ENCODE measurements around the gene CXCR1. TPM values are rescaled to one million over a fixed set of nuclear protein-coding genes. Genes with fewer than 3 reads are reported as not detected.

CXCR1 gene
- total RNA-seq, 4 donors from 2014 or later: 0.21 to 0.66 TPM; not detected in 2

DNA sequence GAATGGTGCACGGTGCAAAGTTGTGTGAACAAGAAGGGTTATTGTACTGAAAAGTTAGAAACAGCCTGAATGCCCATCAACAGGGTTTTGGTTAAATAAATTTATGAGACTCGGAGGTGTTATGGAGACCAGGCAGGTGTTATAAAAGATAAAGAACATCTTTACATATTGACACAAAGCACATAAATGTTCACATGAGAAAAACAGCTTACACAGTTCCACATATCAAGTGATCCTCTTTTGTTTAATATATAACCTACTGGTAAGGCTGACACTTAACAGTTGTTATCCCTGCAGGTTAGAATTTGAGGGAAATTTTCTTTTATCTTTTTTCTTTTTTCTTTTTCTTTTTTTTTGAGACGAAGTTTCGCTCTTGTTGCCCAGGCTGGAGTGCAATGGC, 30.2 kb upstream of the CXCR1 start:
- no peaks in the 10 kb centered on the region for H3K27me3 ChIP-seq
- H3K9me3 ChIP-seq: no peaks in the 10 kb centered on the region
- WGBS, 2 donors: 77% methylated on average over 4 of the region's 4 CpGs
- H3K36me3 ChIP-seq: no peaks in the 10 kb centered on the region
- no peak overlapping the region for H3K27ac ChIP-seq
- TF ChIP-seq, protein P1, sequence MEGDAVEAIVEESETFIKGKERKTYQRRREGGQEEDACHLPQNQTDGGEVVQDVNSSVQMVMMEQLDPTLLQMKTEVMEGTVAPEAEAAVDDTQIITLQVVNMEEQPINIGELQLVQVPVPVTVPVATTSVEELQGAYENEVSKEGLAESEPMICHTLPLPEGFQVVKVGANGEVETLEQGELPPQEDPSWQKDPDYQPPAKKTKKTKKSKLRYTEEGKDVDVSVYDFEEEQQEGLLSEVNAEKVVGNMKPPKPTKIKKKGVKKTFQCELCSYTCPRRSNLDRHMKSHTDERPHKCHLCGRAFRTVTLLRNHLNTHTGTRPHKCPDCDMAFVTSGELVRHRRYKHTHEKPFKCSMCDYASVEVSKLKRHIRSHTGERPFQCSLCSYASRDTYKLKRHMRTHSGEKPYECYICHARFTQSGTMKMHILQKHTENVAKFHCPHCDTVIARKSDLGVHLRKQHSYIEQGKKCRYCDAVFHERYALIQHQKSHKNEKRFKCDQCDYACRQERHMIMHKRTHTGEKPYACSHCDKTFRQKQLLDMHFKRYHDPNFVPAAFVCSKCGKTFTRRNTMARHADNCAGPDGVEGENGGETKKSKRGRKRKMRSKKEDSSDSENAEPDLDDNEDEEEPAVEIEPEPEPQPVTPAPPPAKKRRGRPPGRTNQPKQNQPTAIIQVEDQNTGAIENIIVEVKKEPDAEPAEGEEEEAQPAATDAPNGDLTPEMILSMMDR (IDR thresholded peaks at IDR 0.05): no peak
- no peak for TF ChIP-seq POLR2A (IDR thresholded peaks at IDR 0.05)
- TF ChIP-seq EP300 (IDR thresholded peaks at IDR 0.05): no peak
- no peaks in the 10 kb centered on the region for H3K4me1 ChIP-seq
- DNase-seq (ENCODE audit: low spot score in 2 of 2): no peak
- H3K4me3 ChIP-seq: no peak overlapping the region

DNA sequence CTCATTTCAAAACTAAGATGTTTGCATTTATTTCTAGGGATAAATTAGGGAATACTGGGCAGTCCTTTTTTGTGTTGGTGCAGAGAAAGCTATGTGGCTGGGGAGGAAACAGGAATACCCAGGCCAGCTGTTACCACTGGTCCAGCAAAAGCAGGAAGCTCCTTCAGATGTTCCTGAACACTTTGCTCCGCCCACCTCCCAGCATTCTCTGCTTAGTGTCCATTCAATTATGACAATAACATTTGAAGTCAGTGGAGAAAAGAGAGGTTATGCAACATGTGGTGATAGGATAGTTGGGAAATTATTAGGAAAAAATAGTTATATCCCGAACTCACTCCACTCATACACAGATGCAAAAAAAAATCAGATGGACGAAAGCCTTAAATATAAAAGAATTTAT, 28.1 kb upstream of the CXCR1 start:
- WGBS, 2 donors: 77 to 80% methylated on average over 3 of the region's 3 CpGs
- no peaks in the 10 kb centered on the region for H3K27me3 ChIP-seq
- H3K27ac ChIP-seq: no peak overlapping the region
- no peak for DNase-seq (ENCODE audit: low spot score in 2 of 2)
- H3K9me3 ChIP-seq: no peaks in the 10 kb centered on the region
- H3K36me3 ChIP-seq: no peaks in the 10 kb centered on the region
- H3K4me3 ChIP-seq: no peak overlapping the region
- no peak for TF ChIP-seq POLR2A (IDR thresholded peaks at IDR 0.05)
- no peak for TF ChIP-seq EP300 (IDR thresholded peaks at IDR 0.05)
- TF ChIP-seq, protein P1 (IDR thresholded peaks at IDR 0.05): no peak
- no peaks in the 10 kb centered on the region for H3K4me1 ChIP-seq

DNA sequence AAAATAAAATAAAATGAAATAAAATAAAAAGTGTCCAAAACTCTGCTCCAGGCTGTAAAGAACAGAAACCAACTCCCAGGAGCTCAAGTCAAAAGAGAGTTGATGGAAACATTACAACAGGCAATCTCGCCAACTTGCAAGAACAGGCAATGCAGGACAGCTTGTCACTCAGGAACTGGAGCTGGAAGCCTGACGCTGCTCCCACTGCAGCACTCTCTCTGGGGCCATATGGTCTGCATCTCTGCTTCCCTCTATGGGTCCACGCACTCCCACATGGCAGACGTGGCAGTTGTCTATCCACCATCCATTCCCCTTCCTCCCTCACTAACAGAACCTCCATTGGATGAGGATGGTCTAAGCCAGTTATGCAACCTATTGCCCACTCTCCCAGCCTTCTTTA, 26.9 kb upstream of the CXCR1 start:
- DNase-seq (ENCODE audit: low spot score in 2 of 2): no peak
- H3K9me3 ChIP-seq: no peaks in the 10 kb centered on the region
- H3K27ac ChIP-seq: no peak overlapping the region
- H3K4me1 ChIP-seq: no peaks in the 10 kb centered on the region
- 76 to 87% methylated on average over 4 of the region's 4 CpGs for WGBS, 2 donors
- H3K4me3 ChIP-seq: no peak overlapping the region
- no peaks in the 10 kb centered on the region for H3K36me3 ChIP-seq
- H3K27me3 ChIP-seq: no peaks in the 10 kb centered on the region
- TF ChIP-seq, protein P1 (IDR thresholded peaks at IDR 0.05): no peak
- no peak for TF ChIP-seq EP300 (IDR thresholded peaks at IDR 0.05)
- TF ChIP-seq POLR2A (IDR thresholded peaks at IDR 0.05): no peak

DNA sequence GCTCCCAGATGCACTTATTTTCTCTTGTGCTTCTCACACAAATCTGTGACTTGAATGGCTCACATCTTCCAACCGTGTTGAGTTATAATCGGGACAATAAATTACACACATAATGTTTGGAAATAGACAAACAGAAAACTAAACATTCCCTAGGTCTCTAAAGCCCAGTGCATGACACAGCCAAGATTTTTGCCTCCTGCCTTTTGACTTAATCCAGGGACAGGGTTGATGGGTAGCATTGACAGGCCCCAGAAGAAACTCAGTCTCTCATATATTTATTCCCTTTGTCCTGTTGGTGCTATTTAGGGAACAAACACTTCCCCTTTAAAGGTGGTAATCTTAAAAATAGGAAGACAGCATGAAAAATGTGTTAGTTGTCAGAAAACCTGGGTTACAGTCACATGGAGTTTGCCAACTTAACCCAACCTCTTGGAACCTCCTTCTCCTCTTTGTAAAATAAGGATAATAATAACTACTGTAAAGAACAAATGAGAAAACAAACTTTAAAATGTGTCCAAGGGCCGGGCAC, 26.2 kb upstream of the CXCR1 start:
- Histone ChIP-seq H3K27me3 (no peaks in the 10 kb centered on the region), H3K9me3 (no peaks in the 10 kb centered on the region), H3K36me3 (no peaks in the 10 kb centered on the region), H3K27ac (no peak overlapping the region), H3K4me1 (no peaks in the 10 kb centered on the region), H3K4me3 (no peak overlapping the region)
- 69 to 73% methylated on average over 3 of the region's 3 CpGs for WGBS, 2 donors
- no peak for DNase-seq (ENCODE audit: low spot score in 2 of 2)
- TF ChIP-seq EP300 (IDR thresholded peaks at IDR 0.05): no peak
- TF ChIP-seq POLR2A (IDR thresholded peaks at IDR 0.05): no peak
- TF ChIP-seq, protein P1 (IDR thresholded peaks at IDR 0.05): no peak

DNA sequence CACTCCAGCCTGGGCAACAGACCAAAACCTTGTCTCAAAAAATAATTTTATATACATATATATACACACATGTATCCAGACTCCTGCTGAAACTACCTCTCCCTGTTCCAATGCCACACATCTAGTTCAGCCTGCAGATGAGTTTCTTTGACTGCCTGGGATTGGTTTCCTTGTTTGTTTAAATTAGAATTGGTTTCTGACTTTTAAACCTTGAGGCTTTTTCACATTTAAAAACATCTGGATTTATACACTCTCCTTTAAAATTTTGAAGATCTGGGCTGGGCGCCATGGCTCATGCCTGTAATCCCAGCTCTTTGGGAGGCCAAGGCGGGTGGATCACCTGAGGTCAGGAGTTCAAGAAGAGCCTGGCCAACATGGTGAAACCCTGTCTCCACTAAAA, 21.8 kb upstream of the CXCR1 start:
- Histone ChIP-seq H3K4me1 (peaks cover 0 to 5% (median 0%) of the 10 kb centered on the region in 4 donors), H3K4me3 (no peak overlapping the region), H3K27me3 (no peaks in the 10 kb centered on the region), H3K9me3 (no peaks in the 10 kb centered on the region), H3K27ac (no peak overlapping the region), H3K36me3 (no peaks in the 10 kb centered on the region)
- DNase-seq (ENCODE audit: low spot score in 2 of 2): no peak
- 56 to 72% methylated on average over 2 of the region's 2 CpGs for WGBS, 2 donors
- TF ChIP-seq EP300 (IDR thresholded peaks at IDR 0.05) (no peak), POLR2A (IDR thresholded peaks at IDR 0.05) (no peak)
- TF ChIP-seq, protein P1 (IDR thresholded peaks at IDR 0.05): no peak
